ENCODE data around the gene EPGN. TPM values are rescaled to one million over a fixed set of nuclear protein-coding genes. Genes with fewer than 3 reads are reported as not detected.

EPGN gene
- total RNA-seq, 4 donors from 2014 or later, result 4.0 to 27.9 (median 16.9) TPM

DNA sequence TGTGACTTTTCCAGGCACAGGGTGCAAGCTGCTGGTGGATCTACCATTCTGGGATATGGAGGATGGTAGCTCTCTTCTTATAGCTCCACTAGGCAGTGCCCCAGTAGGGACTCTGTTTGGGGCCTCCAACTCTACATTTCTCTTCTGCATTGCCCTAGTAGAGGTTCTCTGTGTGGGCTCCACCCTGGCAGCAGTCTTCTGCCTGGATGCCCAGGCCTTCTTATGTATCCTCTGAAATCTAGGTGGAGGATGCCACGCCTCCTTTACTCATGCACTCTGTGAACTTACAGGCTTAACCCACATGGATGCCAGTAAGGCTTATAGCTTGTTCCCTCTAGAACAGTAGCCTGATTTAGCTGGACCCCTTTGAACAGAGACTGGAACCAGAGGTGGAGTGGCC, 35.8 kb downstream of the EPGN start:
- WGBS, 2 donors, result 69 to 75% methylated on average over 1 of the region's 1 CpG

DNA sequence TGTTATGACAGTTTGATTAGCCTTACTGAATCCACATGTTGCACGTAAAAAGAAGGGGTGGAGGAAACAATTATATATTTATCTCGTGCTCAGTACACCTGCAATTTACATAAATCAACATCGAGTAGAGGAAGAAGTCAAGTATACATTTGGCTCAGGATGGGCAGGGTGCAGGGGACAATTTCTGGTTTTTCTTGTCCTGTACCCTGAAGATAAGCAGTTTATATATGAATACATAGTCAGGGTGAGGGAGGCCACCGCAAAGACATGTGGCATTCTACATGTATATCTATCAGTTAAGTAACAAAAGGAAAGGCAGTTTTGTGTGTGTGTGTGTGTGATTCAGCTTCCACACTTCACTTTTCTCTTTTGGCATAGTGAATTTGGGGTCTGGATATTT, 45.6 kb downstream of the EPGN start:
- no peak for DNase-seq (ENCODE audit: low spot score in 2 of 2)
- TF ChIP-seq, protein P1, sequence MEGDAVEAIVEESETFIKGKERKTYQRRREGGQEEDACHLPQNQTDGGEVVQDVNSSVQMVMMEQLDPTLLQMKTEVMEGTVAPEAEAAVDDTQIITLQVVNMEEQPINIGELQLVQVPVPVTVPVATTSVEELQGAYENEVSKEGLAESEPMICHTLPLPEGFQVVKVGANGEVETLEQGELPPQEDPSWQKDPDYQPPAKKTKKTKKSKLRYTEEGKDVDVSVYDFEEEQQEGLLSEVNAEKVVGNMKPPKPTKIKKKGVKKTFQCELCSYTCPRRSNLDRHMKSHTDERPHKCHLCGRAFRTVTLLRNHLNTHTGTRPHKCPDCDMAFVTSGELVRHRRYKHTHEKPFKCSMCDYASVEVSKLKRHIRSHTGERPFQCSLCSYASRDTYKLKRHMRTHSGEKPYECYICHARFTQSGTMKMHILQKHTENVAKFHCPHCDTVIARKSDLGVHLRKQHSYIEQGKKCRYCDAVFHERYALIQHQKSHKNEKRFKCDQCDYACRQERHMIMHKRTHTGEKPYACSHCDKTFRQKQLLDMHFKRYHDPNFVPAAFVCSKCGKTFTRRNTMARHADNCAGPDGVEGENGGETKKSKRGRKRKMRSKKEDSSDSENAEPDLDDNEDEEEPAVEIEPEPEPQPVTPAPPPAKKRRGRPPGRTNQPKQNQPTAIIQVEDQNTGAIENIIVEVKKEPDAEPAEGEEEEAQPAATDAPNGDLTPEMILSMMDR (IDR thresholded peaks at IDR 0.05), result no peak
- no peak for TF ChIP-seq POLR2A (IDR thresholded peaks at IDR 0.05)
- 41 to 47% methylated on average over 4 of the region's 4 CpGs for WGBS, 2 donors
- intact Hi-C loops (cut with DNase I; ENCODE audit: low total_unique reads), result no loop called here
- H3K4me3 ChIP-seq (ENCODE audit: low read depth, poor library complexity, severe bottlenecking), result no peak overlapping the region

More for the DNA sequence above, 35.8 kb downstream of the EPGN start:
- no peak overlapping the region for H3K4me3 ChIP-seq (ENCODE audit: low read depth, poor library complexity, severe bottlenecking)
- no peak for TF ChIP-seq POLR2A (IDR thresholded peaks at IDR 0.05)
- TF ChIP-seq, protein P1 (IDR thresholded peaks at IDR 0.05), result no peak
- intact Hi-C loops (cut with DNase I; ENCODE audit: low total_unique reads), result no loop called here
- no peak for DNase-seq (ENCODE audit: low spot score in 2 of 2)

DNA sequence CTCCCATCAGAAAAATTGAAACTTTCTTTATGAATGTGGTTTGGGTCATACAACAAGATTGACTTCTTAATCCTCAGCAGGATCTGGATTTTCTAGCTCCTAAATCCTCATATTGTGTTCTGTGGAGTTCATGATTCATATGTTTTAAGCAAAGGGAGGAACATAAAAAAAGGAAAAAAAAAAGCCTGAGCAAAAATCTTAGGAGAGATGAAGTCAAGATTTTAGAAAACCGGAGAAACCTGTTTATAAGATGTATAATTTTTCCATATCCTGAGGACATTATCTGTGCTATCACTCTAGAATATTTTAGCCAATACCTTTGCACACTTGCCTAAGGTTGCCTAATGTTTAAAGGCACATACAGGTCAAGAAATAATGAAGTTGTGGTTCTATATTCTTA, 49.7 kb downstream of the EPGN start:
- intact Hi-C loops (cut with DNase I; ENCODE audit: low total_unique reads), result no loop called here
- H3K4me3 ChIP-seq (ENCODE audit: low read depth, poor library complexity, severe bottlenecking), result no peak overlapping the region
- 31 to 54% methylated on average over 1 of the region's 1 CpG for WGBS, 2 donors
- TF ChIP-seq POLR2A (IDR thresholded peaks at IDR 0.05), result no peak
- TF ChIP-seq, protein P1 (IDR thresholded peaks at IDR 0.05), result no peak
- no peak for DNase-seq (ENCODE audit: low spot score in 2 of 2)

DNA sequence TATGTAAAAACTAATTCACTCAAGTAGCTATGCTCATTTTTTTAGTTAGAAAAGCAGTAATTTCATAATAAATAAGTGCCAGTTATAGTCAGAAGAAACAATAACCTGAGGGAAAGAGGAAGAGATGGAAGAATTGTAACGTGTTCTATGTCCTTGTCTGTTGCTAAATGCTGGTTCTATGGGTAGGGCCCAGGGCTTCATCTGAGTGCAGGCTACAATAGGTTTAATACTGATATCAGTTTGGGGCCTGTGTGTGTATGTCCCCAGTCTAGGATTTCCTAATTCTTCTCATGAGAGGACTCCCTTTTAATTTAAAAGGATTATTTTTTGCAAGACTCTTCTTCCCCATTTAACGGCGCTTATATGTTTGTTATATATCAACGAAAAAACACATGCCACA, 53.4 kb downstream of the EPGN start:
- WGBS, 2 donors, result 60 to 62% methylated on average over 4 of the region's 4 CpGs
- no peak for TF ChIP-seq POLR2A (IDR thresholded peaks at IDR 0.05)
- TF ChIP-seq, protein P1 (IDR thresholded peaks at IDR 0.05), result no peak
- H3K4me3 ChIP-seq (ENCODE audit: low read depth, poor library complexity, severe bottlenecking), result no peak overlapping the region
- intact Hi-C loops (cut with DNase I; ENCODE audit: low total_unique reads), result no loop called here
- no peak for DNase-seq (ENCODE audit: low spot score in 2 of 2)

DNA sequence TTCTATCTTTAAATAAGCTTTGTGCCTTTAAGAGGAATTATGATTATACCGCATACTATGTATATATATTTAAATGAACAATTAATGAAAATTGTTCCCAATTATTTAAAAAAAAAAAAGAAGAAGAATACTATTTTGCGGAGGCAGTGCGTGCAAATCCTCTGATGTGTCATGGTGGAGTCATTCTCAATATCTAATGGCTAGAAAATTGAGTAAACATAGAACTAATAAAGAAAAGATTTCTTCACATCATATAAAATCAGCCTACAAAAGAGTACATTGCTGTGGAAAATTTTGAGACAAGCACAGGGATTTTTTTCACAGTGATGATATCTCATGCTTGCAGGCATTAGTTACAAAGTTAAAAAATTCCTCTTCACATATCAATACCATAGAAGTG, 54.1 kb downstream of the EPGN start:
- DNase-seq (ENCODE audit: low spot score in 2 of 2), result no peak
- no peak overlapping the region for H3K4me3 ChIP-seq (ENCODE audit: low read depth, poor library complexity, severe bottlenecking)
- TF ChIP-seq, protein P1 (IDR thresholded peaks at IDR 0.05), result no peak
- TF ChIP-seq POLR2A (IDR thresholded peaks at IDR 0.05), result no peak
- WGBS, 2 donors, result 70 to 82% methylated on average over 3 of the region's 3 CpGs
- intact Hi-C loops (cut with DNase I; ENCODE audit: low total_unique reads), result no loop called here

DNA sequence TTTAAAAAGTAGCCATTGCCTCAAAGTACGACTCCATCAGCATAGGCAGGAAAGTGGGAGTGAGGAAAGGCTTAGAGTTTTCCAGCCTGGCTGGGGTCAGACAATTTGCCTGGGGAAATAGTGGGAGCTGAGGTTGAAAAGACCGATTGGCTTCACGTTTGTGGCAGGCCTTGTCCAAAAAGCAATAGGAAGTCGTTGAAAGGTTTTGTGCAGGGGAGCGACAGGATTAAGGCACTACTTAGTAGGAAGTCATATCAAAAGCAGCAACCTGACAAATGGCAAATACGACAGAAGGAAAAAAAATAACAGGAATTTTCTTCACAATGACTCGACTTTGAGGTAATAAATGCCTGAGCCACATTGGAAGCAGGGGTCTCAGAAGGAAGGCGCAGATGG, 56.0 kb downstream of the EPGN start:
- H3K4me3 ChIP-seq (ENCODE audit: low read depth, poor library complexity, severe bottlenecking), result no peak overlapping the region
- WGBS, 2 donors, result 37% methylated on average over 8 of the region's 8 CpGs
- intact Hi-C loops (cut with DNase I; ENCODE audit: low total_unique reads), result no loop called here
- DNase-seq (ENCODE audit: low spot score in 2 of 2), result no peak
- TF ChIP-seq POLR2A (IDR thresholded peaks at IDR 0.05), result no peak
- TF ChIP-seq, protein P1 (IDR thresholded peaks at IDR 0.05), result no peak

Measured in lower leg skin (tissue), 4 donors.